ENCODE results near the gene MANSC4. TPM values are rescaled to one million over a fixed set of nuclear protein-coding genes. Genes with fewer than 3 reads are reported as not detected.

MANSC4 gene
- total RNA-seq, 1 experiment from 2014 or later, result not detected

DNA sequence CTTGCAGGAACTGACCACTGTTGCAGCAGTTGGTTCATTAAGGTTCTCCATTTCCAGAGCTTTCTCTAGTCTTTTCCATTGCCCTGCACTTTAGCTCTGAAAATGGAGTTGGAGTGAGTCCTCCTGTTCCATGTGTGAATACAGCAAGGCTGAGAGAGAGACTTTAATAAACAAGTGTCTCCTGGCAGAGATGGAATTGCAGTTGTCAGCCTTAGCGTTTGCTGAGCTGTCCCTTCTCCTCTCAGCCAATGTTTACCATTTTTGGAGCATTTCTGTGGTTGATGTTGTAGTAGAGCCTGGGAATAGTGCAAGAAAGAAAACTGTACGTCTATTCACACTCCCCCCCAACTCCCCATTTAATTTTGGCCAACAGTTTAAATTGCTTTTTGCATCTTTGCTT, 7.5 kb upstream of the MANSC4 start:
- Mint-ChIP-seq H3K4me3 (no peak overlapping the region), H3K27ac (peak overlapping the region; percentile 46; the same call in 1 of the 2 replicates), H3K27me3 (ENCODE audit: low read depth) (no peaks in the 10 kb centered on the region), H3K36me3 (peaks cover 23% of the 10 kb centered on the region), H3K4me1 (peaks cover 19% of the 10 kb centered on the region), H3K9me3 (no peaks in the 10 kb centered on the region)
- DNase-seq (ENCODE audit: low spot score) (no peak), ATAC-seq (no peak)
- ChIA-PET POLR2A (no interaction called here), CTCF (interaction anchor here (1.3 kb wide), 1 partner anchor 8 kb away, joined by 5 read pairs; the partner anchor contains the start of genes KLHL42 and MANSC4)
- TF ChIP-seq, protein P1, sequence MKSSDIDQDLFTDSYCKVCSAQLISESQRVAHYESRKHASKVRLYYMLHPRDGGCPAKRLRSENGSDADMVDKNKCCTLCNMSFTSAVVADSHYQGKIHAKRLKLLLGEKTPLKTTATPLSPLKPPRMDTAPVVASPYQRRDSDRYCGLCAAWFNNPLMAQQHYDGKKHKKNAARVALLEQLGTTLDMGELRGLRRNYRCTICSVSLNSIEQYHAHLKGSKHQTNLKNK (CRISPR knock-in tag; IDR thresholded peaks at IDR 0.05), result no peak
- TF ChIP-seq NFATC4 (CRISPR knock-in tag; IDR thresholded peaks at IDR 0.05) (no peak), TEAD4 (CRISPR knock-in tag; IDR thresholded peaks at IDR 0.05) (no peak), JAZF1 (CRISPR knock-in tag; IDR thresholded peaks at IDR 0.05) (no peak), NR2C2 (CRISPR knock-in tag; IDR thresholded peaks at IDR 0.05) (no peak), ZNF396 (CRISPR knock-in tag; IDR thresholded peaks at IDR 0.05; ENCODE audit: borderline replicate concordance) (no peak), ETV6 (CRISPR knock-in tag; IDR thresholded peaks at IDR 0.05) (no peak), ZNF219 (CRISPR knock-in tag; IDR thresholded peaks at IDR 0.05; ENCODE audit: borderline replicate concordance) (no peak), SP1 (CRISPR knock-in tag; conservative IDR thresholded peaks at IDR 0.05) (no peak), ELF4 (CRISPR knock-in tag; IDR thresholded peaks at IDR 0.05; ENCODE audit: low read depth) (no peak)
- TF ChIP-seq, protein P2, sequence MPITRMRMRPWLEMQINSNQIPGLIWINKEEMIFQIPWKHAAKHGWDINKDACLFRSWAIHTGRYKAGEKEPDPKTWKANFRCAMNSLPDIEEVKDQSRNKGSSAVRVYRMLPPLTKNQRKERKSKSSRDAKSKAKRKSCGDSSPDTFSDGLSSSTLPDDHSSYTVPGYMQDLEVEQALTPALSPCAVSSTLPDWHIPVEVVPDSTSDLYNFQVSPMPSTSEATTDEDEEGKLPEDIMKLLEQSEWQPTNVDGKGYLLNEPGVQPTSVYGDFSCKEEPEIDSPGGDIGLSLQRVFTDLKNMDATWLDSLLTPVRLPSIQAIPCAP (CRISPR knock-in tag; IDR thresholded peaks at IDR 0.05), result no peak
- TF ChIP-seq, protein P3, sequence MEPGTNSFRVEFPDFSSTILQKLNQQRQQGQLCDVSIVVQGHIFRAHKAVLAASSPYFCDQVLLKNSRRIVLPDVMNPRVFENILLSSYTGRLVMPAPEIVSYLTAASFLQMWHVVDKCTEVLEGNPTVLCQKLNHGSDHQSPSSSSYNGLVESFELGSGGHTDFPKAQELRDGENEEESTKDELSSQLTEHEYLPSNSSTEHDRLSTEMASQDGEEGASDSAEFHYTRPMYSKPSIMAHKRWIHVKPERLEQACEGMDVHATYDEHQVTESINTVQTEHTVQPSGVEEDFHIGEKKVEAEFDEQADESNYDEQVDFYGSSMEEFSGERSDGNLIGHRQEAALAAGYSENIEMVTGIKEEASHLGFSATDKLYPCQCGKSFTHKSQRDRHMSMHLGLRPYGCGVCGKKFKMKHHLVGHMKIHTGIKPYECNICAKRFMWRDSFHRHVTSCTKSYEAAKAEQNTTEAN (CRISPR knock-in tag; IDR thresholded peaks at IDR 0.05), result no peak
- TF ChIP-seq, protein P4, sequence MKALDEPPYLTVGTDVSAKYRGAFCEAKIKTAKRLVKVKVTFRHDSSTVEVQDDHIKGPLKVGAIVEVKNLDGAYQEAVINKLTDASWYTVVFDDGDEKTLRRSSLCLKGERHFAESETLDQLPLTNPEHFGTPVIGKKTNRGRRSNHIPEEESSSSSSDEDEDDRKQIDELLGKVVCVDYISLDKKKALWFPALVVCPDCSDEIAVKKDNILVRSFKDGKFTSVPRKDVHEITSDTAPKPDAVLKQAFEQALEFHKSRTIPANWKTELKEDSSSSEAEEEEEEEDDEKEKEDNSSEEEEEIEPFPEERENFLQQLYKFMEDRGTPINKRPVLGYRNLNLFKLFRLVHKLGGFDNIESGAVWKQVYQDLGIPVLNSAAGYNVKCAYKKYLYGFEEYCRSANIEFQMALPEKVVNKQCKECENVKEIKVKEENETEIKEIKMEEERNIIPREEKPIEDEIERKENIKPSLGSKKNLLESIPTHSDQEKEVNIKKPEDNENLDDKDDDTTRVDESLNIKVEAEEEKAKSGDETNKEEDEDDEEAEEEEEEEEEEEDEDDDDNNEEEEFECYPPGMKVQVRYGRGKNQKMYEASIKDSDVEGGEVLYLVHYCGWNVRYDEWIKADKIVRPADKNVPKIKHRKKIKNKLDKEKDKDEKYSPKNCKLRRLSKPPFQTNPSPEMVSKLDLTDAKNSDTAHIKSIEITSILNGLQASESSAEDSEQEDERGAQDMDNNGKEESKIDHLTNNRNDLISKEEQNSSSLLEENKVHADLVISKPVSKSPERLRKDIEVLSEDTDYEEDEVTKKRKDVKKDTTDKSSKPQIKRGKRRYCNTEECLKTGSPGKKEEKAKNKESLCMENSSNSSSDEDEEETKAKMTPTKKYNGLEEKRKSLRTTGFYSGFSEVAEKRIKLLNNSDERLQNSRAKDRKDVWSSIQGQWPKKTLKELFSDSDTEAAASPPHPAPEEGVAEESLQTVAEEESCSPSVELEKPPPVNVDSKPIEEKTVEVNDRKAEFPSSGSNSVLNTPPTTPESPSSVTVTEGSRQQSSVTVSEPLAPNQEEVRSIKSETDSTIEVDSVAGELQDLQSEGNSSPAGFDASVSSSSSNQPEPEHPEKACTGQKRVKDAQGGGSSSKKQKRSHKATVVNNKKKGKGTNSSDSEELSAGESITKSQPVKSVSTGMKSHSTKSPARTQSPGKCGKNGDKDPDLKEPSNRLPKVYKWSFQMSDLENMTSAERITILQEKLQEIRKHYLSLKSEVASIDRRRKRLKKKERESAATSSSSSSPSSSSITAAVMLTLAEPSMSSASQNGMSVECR (CRISPR knock-in tag; IDR thresholded peaks at IDR 0.05; ENCODE audit: borderline replicate concordance), result no peak
- TF ChIP-seq, protein P5, sequence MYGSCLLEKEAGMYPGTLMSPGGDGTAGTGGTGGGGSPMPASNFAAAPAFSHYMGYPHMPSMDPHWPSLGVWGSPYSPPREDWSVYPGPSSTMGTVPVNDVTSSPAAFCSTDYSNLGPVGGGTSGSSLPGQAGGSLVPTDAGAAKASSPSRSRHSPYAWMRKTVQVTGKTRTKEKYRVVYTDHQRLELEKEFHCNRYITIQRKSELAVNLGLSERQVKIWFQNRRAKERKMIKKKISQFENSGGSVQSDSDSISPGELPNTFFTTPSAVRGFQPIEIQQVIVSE (CRISPR knock-in tag; IDR thresholded peaks at IDR 0.05; ENCODE audit: borderline replicate concordance), result no peak
- TF ChIP-seq, protein P6, sequence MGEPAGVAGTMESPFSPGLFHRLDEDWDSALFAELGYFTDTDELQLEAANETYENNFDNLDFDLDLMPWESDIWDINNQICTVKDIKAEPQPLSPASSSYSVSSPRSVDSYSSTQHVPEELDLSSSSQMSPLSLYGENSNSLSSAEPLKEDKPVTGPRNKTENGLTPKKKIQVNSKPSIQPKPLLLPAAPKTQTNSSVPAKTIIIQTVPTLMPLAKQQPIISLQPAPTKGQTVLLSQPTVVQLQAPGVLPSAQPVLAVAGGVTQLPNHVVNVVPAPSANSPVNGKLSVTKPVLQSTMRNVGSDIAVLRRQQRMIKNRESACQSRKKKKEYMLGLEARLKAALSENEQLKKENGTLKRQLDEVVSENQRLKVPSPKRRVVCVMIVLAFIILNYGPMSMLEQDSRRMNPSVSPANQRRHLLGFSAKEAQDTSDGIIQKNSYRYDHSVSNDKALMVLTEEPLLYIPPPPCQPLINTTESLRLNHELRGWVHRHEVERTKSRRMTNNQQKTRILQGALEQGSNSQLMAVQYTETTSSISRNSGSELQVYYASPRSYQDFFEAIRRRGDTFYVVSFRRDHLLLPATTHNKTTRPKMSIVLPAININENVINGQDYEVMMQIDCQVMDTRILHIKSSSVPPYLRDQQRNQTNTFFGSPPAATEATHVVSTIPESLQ (CRISPR knock-in tag; IDR thresholded peaks at IDR 0.05), result no peak
- TF ChIP-seq, protein P7, sequence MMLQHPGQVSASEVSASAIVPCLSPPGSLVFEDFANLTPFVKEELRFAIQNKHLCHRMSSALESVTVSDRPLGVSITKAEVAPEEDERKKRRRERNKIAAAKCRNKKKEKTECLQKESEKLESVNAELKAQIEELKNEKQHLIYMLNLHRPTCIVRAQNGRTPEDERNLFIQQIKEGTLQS (CRISPR knock-in tag; conservative IDR thresholded peaks at IDR 0.05), result no peak
- TF ChIP-seq, protein P8, sequence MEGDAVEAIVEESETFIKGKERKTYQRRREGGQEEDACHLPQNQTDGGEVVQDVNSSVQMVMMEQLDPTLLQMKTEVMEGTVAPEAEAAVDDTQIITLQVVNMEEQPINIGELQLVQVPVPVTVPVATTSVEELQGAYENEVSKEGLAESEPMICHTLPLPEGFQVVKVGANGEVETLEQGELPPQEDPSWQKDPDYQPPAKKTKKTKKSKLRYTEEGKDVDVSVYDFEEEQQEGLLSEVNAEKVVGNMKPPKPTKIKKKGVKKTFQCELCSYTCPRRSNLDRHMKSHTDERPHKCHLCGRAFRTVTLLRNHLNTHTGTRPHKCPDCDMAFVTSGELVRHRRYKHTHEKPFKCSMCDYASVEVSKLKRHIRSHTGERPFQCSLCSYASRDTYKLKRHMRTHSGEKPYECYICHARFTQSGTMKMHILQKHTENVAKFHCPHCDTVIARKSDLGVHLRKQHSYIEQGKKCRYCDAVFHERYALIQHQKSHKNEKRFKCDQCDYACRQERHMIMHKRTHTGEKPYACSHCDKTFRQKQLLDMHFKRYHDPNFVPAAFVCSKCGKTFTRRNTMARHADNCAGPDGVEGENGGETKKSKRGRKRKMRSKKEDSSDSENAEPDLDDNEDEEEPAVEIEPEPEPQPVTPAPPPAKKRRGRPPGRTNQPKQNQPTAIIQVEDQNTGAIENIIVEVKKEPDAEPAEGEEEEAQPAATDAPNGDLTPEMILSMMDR (IDR thresholded peaks at IDR 0.05), result no peak
